Activated naive CD4-positive, alpha-beta T cell treated with anti-CD3 and anti-CD28 coated beads, Interleukin-2, amount 50 U/mL, for 72 hours (primary cell): ENCODE measurements around the gene HIRA. TPM values are rescaled to one million over a fixed set of nuclear protein-coding genes. Genes with fewer than 3 reads are reported as not detected.
A peak's percentile ranks its signal among the peaks of the same experiment; 100 is the strongest.

ENCODE experiments used
- ATAC-seq, 2 donors: fragments of 150-1000 bp; cut with Tn5 transposase; 2 replicates each; pipeline ENCODE4 v1.10.0; 2021; ENCODE audit warnings: mild to moderate bottlenecking in 2 of 2, moderate library complexity in 2 of 2
- DNase-seq, 2 donors: peaks; one replicate each; pipeline ENCODE4 v3.0.0; 2021 to 2022; ENCODE audit warnings: low spot score in 2 of 2
- H3K27ac Mint-ChIP-seq, 2 donors: one replicate each; pipeline ENCODE4 v1.8.0; 2022; ENCODE audit warnings: mild to moderate bottlenecking in 2 of 2, mixed read lengths in 2 of 2
- H3K36me3 Mint-ChIP-seq, 2 donors: one replicate each; pipeline ENCODE4 v1.8.0; 2022; ENCODE audit warnings: mixed read lengths in 2 of 2
- H3K9me3 Mint-ChIP-seq, 2 donors: one replicate each; pipeline ENCODE4 v1.8.0; 2022; ENCODE audit warnings: mixed read lengths in 2 of 2
- total RNA-seq, 2 donors: library from RNA; stranded (reverse); gene quantifications; one replicate each; pipeline ENCODE4 v1.2.3, GENCODE V29; 2022

HIRA gene
- total RNA-seq, 2 donors from 2014 or later = 18.1 to 37.0 TPM

GRCh38 chr22:19361501-19362103 lies 69.9 kb downstream of the HIRA start:
- Mint-ChIP-seq H3K9me3 (no peaks in the 10 kb centered on the region), H3K36me3 (peaks cover 9 to 15% of the 10 kb centered on the region in 2 donors), H3K27ac (peak overlapping the region; percentile 52 to 60)
- DNase-seq = peak in 1 of 2 donors; percentile 13
- no peak for ATAC-seq

DNA sequence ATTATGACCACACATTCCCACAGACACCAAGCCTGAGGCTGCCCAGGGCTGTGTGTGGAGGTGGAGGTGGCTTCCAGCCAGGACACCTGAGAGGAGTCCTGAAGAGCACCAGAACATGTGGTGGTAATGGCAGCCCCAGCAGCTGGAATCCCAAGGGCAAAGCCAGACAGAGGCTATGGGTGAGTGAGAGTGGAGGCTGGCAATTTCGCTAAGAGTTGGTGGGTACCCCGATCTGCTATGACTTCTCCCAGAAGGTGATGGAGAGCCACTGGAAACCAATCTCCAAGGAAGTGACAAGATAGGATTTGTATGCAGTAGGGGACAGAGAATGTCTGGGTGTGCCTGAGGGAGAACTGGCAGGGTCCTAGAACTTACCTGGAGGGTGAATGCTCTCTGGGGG lies 70.7 kb downstream of the HIRA start:
- no peak for ATAC-seq
- peak overlapping the region; percentile 60 to 75 for H3K27ac Mint-ChIP-seq
- DNase-seq = no peak
- peaks cover 9% of the 10 kb centered on the region in 2 donors for H3K36me3 Mint-ChIP-seq
- H3K9me3 Mint-ChIP-seq = no peaks in the 10 kb centered on the region

DNA sequence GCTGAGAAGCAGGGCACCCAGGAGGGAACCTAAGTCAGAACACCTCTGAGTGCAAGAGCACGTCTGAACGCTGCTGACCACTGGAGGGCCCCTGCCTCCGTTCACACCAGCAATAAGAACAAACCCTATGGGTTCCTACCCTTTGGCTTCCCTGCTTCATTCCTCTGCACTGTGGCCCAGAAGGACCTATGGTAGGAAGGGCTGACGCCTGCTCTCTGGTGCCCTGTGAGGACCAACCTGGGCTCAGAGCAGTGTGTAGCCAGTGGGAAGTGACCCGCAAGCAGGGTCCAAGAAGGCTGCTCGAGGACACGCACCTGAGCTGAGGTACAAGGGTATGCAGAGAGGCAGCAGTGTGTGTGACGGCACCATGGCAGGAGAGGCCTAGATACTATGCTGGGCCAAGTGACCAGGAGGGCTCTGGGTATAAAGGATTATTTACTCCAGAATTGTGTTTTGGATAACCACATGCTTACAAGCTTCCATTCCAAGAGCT lies 71.2 kb downstream of the HIRA start:
- Mint-ChIP-seq H3K9me3 (no peaks in the 10 kb centered on the region), H3K27ac (peak overlapping the region; percentile 60 to 75), H3K36me3 (peaks cover 9% of the 10 kb centered on the region in 2 donors)
- no peak for ATAC-seq
- DNase-seq = no peak

DNA sequence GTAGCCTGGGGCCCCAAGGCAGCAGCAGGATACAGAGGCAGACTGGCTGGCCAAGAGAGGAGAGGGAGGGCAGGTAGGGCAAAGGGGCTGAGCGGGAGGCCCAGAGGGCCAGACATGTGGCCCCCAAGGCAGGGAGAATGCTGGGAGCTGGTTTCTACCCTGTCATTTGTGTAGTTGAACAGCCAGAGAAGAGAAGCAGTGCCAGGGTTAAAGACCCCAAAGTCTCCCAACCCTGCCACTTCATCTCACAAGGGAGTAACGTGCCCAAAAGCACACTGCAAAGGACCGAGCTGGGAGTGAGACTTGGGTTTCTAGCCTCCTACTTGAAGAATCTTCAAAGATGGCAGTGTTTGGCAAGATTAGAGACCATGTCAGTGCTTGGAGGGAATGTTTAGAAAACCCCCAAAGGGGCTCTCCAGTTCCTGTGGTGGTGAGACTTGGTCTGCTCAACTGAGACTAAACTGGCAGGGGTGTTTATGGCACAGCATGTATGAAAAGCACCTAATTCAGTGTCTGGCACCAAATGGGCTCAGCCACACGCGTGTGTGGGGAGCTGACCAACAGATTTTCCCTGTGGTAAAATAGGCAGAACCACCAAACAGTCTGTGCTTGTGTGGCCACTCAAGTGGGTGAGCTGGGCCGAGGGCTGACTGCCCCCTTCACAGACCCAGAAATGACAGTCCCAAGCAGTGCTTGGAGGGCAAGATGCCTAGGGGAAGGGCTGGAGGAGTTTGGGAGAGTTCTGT lies 71.8 kb downstream of the HIRA start:
- Mint-ChIP-seq H3K36me3 (peaks cover 9% of the 10 kb centered on the region in 2 donors), H3K27ac (peak overlapping the region; percentile 13 to 48), H3K9me3 (no peaks in the 10 kb centered on the region)
- no peak for DNase-seq
- ATAC-seq = no peak

DNA sequence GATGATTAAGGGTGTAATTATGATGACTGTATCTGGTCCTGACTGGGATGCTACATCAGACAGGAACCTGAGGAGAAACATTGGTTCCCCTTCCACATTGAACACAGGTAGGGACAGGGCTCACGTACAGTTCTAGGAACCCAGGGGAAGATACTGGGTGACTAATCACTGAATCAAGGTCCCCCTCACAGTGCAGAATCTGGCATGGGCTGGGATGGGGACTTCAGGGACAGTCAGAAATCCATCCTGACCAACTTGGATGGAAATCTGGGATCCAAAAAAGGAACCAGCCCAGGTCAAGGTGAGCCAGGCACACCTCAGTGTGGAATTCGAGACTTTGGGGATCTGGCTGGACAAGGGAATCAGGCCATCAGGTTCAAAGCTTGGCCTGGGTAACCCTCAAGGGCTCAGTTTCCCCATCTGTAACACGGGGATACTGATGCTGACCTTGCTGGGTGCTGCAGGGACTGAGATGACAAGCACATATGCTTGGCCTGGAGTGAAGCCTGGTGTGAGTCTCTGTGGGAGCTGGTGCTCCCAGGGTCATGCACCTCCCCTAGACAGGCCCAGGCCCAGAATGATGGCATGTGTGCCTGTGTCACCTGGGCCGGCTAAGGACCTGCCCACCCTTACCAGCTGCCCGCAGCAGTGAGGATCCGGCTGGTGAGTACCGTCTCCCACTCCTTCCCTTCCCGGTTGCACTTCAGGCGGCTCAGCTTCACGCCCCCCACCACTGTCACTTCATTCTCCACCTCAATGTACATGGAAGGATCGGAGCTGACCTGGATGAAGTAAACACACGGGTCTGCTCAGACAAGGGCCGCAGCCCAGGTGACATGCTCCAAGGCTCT lies 72.6 kb downstream of the HIRA start:
- H3K9me3 Mint-ChIP-seq = no peaks in the 10 kb centered on the region
- H3K36me3 Mint-ChIP-seq = peaks cover 9% of the 10 kb centered on the region in 2 donors
- ATAC-seq = no peak
- DNase-seq = no peak
- peak overlapping the region; percentile 13 to 87 for H3K27ac Mint-ChIP-seq

GRCh38 chr22:19358195-19358594 lies 73.3 kb downstream of the HIRA start:
- H3K9me3 Mint-ChIP-seq = no peaks in the 10 kb centered on the region
- ATAC-seq (no peak), DNase-seq (no peak)
- peak overlapping the region in 1 of 2 donors; percentile 87 for H3K27ac Mint-ChIP-seq
- H3K36me3 Mint-ChIP-seq = peaks cover 9% of the 10 kb centered on the region in 2 donors

DNA sequence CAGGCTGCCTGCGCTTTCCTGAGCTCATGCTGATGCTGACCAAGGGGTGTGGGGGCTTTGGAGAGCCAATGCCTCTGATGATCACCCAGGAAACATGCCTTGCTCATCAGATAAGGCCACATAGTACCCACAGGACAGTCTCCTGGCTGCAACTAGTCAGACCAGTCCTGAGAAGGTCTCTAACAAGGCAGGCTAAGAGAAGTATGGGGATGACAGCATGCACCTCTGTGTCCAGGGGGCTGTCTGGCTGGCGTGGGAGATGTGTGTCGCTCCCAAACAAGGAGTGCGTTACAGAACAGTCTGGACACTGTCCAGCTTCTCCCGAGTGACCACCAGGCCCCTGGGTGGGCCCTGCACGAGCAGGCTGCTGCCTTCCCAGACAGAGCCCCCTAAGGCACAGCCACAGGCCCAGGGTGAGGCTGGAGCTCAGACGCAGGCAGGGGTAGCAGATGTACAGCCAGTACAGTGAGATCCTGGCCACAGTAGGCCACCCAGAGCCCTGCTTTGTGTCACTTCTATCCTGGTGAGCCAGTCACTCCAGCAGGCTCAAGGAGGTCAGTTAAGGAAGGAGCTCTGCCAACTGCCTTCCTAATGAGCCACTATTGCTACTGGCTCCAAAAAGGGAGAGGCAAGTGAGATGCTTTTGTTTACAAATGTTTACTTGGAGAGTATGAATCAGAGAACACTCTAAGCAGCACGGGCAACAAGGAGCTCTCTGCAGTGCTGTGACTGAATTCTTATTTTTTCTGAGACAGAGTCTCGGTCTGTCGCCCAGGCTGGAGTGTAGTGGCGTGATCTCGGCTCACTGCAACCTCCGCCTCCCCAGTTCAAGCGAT lies 74.0 kb downstream of the HIRA start:
- no peaks in the 10 kb centered on the region for H3K9me3 Mint-ChIP-seq
- H3K36me3 Mint-ChIP-seq = peaks cover 9% of the 10 kb centered on the region in 2 donors
- no peak for DNase-seq
- no peak for ATAC-seq
- H3K27ac Mint-ChIP-seq = peak overlapping the region in 1 of 2 donors; percentile 65

GRCh38 chr22:19356708-19357269 lies 74.7 kb downstream of the HIRA start:
- Mint-ChIP-seq H3K27ac (peak overlapping the region in 1 of 2 donors; percentile 65), H3K9me3 (no peaks in the 10 kb centered on the region), H3K36me3 (peaks cover 7 to 14% of the 10 kb centered on the region in 2 donors)
- DNase-seq = no peak
- no peak for ATAC-seq

GRCh38 chr22:19355413-19356157 lies 75.9 kb downstream of the HIRA start:
- H3K36me3 Mint-ChIP-seq = peaks cover 9 to 17% of the 10 kb centered on the region in 2 donors
- ATAC-seq = no peak
- no peak for DNase-seq
- H3K9me3 Mint-ChIP-seq = no peaks in the 10 kb centered on the region
- H3K27ac Mint-ChIP-seq = no peak overlapping the region

DNA sequence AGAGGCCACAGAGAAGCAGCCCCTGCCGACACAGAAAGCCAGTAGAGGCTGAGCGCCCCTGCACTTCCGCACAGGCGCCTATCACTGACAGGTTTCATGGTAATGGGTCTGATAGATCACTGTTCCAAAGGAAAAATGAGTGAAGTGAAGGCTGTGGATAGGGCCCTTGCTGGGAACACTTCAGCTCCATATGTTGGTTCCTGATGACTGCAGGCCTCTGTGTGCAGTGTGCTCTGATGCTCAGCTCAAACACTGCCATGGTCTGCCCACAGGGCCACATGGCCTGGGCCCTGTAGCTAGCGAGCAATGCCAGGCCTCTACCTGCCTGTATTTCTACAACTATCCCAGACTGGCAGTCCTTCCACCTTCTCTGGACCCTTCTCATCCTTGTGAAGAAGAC lies 77.3 kb downstream of the HIRA start:
- H3K27ac Mint-ChIP-seq = no peak overlapping the region
- H3K9me3 Mint-ChIP-seq = no peaks in the 10 kb centered on the region
- ATAC-seq (no peak), DNase-seq (no peak)
- H3K36me3 Mint-ChIP-seq = peaks cover 15 to 16% of the 10 kb centered on the region in 2 donors

- Mint-ChIP-seq H3K36me3 (peaks cover 15 to 16% of the 10 kb centered on the region in 2 donors), H3K27ac (no peak overlapping the region), H3K9me3 (no peaks in the 10 kb centered on the region)
- ATAC-seq = no peak
- no peak for DNase-seq
Observed at GRCh38 chr22:19353363-19354131, 78.0 kb downstream of the HIRA start.

DNA sequence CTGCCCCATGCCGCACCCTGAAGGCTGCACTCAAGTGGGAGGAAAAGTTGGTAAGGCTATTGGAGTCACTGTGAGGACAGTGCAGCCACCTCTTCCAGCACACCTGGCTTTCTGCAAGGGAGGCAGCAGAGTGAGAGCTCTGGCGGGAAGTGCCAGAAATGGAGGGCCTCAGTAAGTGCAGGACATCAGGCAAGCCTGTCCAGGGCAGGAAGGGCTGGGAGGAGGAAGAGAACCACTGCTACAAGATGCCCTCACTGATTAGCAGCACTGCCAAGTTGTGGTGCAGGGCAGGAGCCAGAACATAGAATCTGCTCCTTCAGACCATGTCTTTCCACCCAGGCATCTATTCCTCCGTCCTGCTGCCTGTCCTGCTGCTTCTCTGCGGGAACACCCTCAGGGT lies 78.8 kb downstream of the HIRA start:
- peak in 1 of 2 donors; percentile 25 for ATAC-seq
- Mint-ChIP-seq H3K36me3 (peaks cover 15 to 16% of the 10 kb centered on the region in 2 donors), H3K27ac (no peak overlapping the region), H3K9me3 (no peaks in the 10 kb centered on the region)
- DNase-seq = no peak

GRCh38 chr22:19352217-19352616 lies 79.3 kb downstream of the HIRA start:
- no peak for ATAC-seq
- Mint-ChIP-seq H3K36me3 (peaks cover 15 to 16% of the 10 kb centered on the region in 2 donors), H3K27ac (no peak overlapping the region), H3K9me3 (no peaks in the 10 kb centered on the region)
- no peak for DNase-seq

DNA sequence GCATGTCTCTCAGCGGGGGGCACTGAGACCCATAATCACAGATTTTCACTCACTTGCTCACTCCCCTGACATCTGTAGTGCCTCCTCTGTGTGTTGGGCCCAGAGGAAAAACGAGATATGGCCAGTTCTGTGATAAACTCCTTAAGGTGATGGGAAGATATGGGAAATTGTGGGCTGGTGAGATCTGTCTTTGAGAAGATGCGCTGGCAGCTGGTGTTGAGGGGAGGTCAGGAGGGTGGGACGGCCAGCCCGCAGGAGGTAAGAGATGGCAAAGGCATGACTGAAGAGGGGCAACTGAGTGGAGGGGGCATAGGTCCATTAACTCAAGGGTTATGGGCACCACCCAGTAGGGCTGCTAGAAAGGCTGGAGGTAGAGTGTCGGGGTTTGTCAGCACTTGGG lies 79.9 kb downstream of the HIRA start:
- H3K36me3 Mint-ChIP-seq = peaks cover 15 to 16% of the 10 kb centered on the region in 2 donors

GRCh38 chr22:19350947-19351346 lies 80.6 kb downstream of the HIRA start:
- DNase-seq (no peak), ATAC-seq (no peak)
- H3K9me3 Mint-ChIP-seq = no peaks in the 10 kb centered on the region
- H3K27ac Mint-ChIP-seq = peak overlapping the region; percentile 36 to 92
- H3K36me3 Mint-ChIP-seq = peaks cover 15 to 21% of the 10 kb centered on the region in 2 donors

More for the DNA sequence above, 79.9 kb downstream of the HIRA start:
- ATAC-seq (no peak), DNase-seq (no peak)
- Mint-ChIP-seq H3K9me3 (no peaks in the 10 kb centered on the region), H3K27ac (no peak overlapping the region)
